ENCODE results near the gene PUM1.

DNA sequence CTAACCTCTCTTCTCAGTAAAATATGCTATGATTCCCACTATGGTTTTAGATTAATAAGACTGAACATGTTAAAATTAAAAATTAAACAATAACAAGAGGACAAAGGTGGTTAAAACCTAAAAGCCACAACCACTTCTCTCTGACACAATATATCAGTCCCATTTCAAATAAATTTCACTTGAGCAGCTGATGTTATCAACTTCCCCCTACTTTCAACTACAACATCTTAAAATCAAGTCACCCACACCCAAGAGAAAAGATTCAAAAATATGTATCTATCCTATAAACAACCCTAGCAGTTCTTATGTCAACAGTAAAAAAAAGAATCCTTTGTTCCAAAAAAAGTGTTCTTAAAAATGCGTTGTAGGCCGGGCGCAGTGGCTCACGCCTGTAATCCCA lies 7.5 kb downstream of the PUM1 start:
- TF ChIP-seq POLR2AphosphoS5 (IDR thresholded peaks at IDR 0.05; ENCODE audit: low read depth, low read length): no peak
- TF ChIP-seq, protein P1, sequence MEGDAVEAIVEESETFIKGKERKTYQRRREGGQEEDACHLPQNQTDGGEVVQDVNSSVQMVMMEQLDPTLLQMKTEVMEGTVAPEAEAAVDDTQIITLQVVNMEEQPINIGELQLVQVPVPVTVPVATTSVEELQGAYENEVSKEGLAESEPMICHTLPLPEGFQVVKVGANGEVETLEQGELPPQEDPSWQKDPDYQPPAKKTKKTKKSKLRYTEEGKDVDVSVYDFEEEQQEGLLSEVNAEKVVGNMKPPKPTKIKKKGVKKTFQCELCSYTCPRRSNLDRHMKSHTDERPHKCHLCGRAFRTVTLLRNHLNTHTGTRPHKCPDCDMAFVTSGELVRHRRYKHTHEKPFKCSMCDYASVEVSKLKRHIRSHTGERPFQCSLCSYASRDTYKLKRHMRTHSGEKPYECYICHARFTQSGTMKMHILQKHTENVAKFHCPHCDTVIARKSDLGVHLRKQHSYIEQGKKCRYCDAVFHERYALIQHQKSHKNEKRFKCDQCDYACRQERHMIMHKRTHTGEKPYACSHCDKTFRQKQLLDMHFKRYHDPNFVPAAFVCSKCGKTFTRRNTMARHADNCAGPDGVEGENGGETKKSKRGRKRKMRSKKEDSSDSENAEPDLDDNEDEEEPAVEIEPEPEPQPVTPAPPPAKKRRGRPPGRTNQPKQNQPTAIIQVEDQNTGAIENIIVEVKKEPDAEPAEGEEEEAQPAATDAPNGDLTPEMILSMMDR (IDR thresholded peaks at IDR 0.05): no peak

All from Panc1 (cell line).